Tibial nerve (tissue), 4 donors: ENCODE results near the gene CXorf38. TPM values are rescaled to one million over a fixed set of nuclear protein-coding genes. Genes with fewer than 3 reads are reported as not detected.
"Not testable (repeated sequence)": the region's sequence is repeated elsewhere in the genome, so short reads cannot be mapped to it uniquely, and the experiment has no call there.

Source experiments
- DNase-seq, 2 donors: peaks; one replicate each; pipeline ENCODE4 v3.0.0-alpha.2; 2019; ENCODE audit warnings: low spot score in 2 of 2
- H3K27ac ChIP-seq, 4 donors: fragments of 200-600 bp; sonication (generic) in 3 of 4; one replicate each; pipeline ENCODE4 v1.5.1; 2017 to 2019; ENCODE audit warnings: mild to moderate bottlenecking in 1 of 4
- H3K27me3 ChIP-seq, 2 donors: fragments of 200-600 bp; sonication (generic) in 1 of 2; one replicate each; pipeline versions ENCODE4 v1.5.1 to v1.6.0; 2017 to 2019
- H3K36me3 ChIP-seq, 3 donors: fragments of 200-600 bp; sonication (generic); one replicate each; pipeline ENCODE4 v1.5.1; 2018 to 2019
- H3K4me1 ChIP-seq, 4 donors: fragments of 200-600 bp; sonication (generic) in 3 of 4; one replicate each; pipeline ENCODE4 v1.5.1; 2017 to 2019
- H3K4me3 ChIP-seq, 4 donors: fragments of 200-600 bp; sonication (generic) in 3 of 4; one replicate each; pipeline ENCODE4 v1.5.1; 2017 to 2019; ENCODE audit warnings: mild to moderate bottlenecking in 1 of 4, moderate library complexity in 1 of 4
- H3K9me3 ChIP-seq, 4 donors: fragments of 200-600 bp; sonication (generic) in 3 of 4; one replicate each; pipeline ENCODE4 v1.5.1; 2017 to 2019
- CTCF ChIP-seq, 5 experiments: fragments of 200-600 bp in 3 of 5; fragments of 450-650 bp in 2 of 5; sonication (generic) in 3 of 5; IDR thresholded peaks; one replicate each; pipeline ENCODE4 v1.5.1; 2016 to 2019; ENCODE audit warnings: antibody characterized with exemption in 5 of 5, mild to moderate bottlenecking in 3 of 5, moderate library complexity in 2 of 5
- EP300 ChIP-seq, 2 donors: sonication (generic); formaldehyde crosslinking; IDR thresholded peaks; one replicate each; pipeline ENCODE4 v1.6.1; 2017; ENCODE audit warnings: antibody characterized with exemption in 2 of 2, mild to moderate bottlenecking in 1 of 2
- POLR2A ChIP-seq, 2 donors: fragments of 450-650 bp; IDR thresholded peaks; one replicate each; pipeline ENCODE4 v1.6.1; 2017; ENCODE audit warnings: antibody characterized with exemption in 2 of 2, mild to moderate bottlenecking in 2 of 2, moderate library complexity in 2 of 2
- WGBS, 2 donors: methylation state at CpG; one replicate each; pipeline ENCODE4 v1.1.5; 2018; 5-methylcytosine and 5-hydroxymethylcytosine counted together
- total RNA-seq, 4 donors: library from RNA; depleted of rRNA; stranded (reverse); fragments of >200 nt; gene quantifications; one replicate each; pipeline ENCODE4 v1.1.0, GENCODE V29; 2016

Gene CXorf38
- total RNA-seq, 4 donors from 2014 or later, result 19.0 to 24.5 (median 21.4) TPM

GRCh38 chrX:40607381-40607780 is 40.0 kb downstream of the CXorf38 start:
- no peak overlapping the region for H3K27ac ChIP-seq
- peaks cover 0 to 23% of the 10 kb centered on the region in 2 donors for H3K27me3 ChIP-seq
- H3K4me3 ChIP-seq, result no peak overlapping the region
- no peaks in the 10 kb centered on the region for H3K9me3 ChIP-seq
- no peak for TF ChIP-seq EP300 (IDR thresholded peaks at IDR 0.05)
- TF ChIP-seq POLR2A (IDR thresholded peaks at IDR 0.05), result no peak
- TF ChIP-seq CTCF (IDR thresholded peaks at IDR 0.05), result no peak
- peaks cover 0 to 20% (median 0%) of the 10 kb centered on the region in 3 donors for H3K36me3 ChIP-seq
- H3K4me1 ChIP-seq, result no peaks in the 10 kb centered on the region
- no peak for DNase-seq
- 70 to 78% methylated on average over 3 of the region's 3 CpGs for WGBS, 2 donors

GRCh38 chrX:40603446-40603845 is 43.9 kb downstream of the CXorf38 start:
- Histone ChIP-seq H3K36me3 (peaks cover 0 to 52% (median 0%) of the 10 kb centered on the region in 3 donors), H3K27ac (no peak overlapping the region), H3K9me3 (no peaks in the 10 kb centered on the region), H3K27me3 (peaks cover 0 to 21% of the 10 kb centered on the region in 2 donors), H3K4me3 (no peak overlapping the region), H3K4me1 (no peaks in the 10 kb centered on the region)
- TF ChIP-seq CTCF (IDR thresholded peaks at IDR 0.05) (no peak), EP300 (IDR thresholded peaks at IDR 0.05) (no peak), POLR2A (IDR thresholded peaks at IDR 0.05) (no peak)
- DNase-seq, result no peak
- 89 to 96% methylated on average over 6 of the region's 6 CpGs for WGBS, 2 donors

DNA sequence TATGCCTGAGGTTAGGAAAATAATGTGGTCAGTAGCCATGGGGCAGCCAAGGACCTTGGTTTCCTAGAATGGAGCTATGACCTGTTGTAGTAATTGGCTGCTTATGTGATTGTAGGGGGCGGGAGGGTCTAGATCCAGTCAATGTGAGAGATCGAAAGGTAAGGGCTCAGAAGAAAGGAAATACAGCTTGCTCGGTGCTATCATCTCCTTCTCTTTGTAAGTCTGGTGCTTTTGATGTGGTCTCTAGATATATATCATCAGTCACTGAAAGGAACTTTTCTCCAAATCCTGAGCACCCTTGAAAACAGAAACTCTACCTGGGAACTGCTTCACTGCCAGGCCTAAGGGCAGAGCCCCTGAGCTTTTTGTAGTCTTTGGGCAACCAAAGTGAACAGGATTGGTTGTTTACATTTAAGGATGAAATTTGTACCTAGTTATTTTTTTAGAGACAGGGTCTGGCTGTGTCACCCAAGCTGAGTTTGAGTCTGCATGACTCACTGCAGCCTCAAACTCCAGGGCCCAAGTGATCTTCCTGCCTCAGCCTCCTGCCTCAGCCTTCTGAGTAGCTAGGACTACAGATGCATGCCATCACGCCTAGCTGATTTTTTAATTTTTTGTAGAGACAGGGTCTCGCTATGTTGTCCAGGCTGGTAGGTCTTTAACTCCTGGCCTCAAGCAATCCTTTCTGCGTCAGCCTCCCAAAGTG is 57.6 kb downstream of the CXorf38 start:
- not testable (repeated sequence) for DNase-seq, H3K9me3 ChIP-seq, H3K27me3 ChIP-seq, H3K4me3 ChIP-seq, H3K27ac ChIP-seq, H3K4me1 ChIP-seq
- 91% methylated on average over 6 of the region's 6 CpGs for WGBS, 2 donors
- H3K36me3 ChIP-seq, result peaks cover 0 to 47% (median 4%) of the 10 kb centered on the region in 3 donors

DNA sequence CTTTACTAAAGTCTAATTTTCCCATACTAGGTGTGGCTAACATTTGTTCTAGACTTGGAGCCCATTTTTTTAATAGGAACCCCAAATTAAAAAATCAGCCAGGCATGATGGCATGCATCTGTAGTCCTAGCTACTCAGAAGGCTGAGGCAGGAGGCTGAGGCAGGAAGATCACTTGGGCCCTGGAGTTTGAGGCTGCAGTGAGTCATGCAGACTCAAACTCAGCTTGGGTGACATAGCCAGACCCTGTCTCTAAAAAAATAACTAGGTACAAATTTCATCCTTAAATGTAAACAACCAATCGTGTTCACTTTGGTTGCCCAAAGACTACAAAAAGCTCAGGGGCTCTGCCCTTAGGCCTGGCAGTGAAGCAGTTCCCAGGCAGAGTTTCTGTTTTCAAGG is 59.7 kb downstream of the CXorf38 start:
- H3K9me3 ChIP-seq, H3K27me3 ChIP-seq, H3K4me3 ChIP-seq, DNase-seq, H3K27ac ChIP-seq: not testable (repeated sequence)
- WGBS, 2 donors, result 33 to 47% methylated on average over 1 of the region's 1 CpG
- peaks cover 0 to 28% (median 0%) of the 10 kb centered on the region in 3 donors for H3K36me3 ChIP-seq
- peaks cover 0 to 19% (median 0%) of the 10 kb centered on the region in 4 donors for H3K4me1 ChIP-seq

DNA sequence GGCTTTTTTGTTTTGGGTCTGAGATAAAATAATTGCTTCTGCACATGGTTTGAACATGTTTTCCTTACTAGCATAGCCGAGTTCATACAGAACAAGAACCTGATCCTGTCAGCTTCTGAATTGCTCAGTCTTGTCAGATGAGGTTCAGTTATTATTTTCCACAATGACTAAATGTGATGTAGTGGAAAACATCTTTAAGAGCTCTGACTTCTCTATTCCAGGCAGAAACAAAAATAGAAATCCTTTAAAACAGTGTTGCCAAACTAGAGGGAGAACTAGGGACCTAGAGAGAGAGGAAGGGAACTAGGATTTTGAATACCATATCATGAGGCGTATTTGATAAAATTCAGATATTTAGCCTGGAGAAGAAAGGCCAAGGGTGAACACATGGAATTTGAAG is 64.5 kb downstream of the CXorf38 start:
- no peaks in the 10 kb centered on the region for H3K9me3 ChIP-seq
- WGBS, 2 donors, result 64 to 74% methylated on average over 2 of the region's 2 CpGs

DNA sequence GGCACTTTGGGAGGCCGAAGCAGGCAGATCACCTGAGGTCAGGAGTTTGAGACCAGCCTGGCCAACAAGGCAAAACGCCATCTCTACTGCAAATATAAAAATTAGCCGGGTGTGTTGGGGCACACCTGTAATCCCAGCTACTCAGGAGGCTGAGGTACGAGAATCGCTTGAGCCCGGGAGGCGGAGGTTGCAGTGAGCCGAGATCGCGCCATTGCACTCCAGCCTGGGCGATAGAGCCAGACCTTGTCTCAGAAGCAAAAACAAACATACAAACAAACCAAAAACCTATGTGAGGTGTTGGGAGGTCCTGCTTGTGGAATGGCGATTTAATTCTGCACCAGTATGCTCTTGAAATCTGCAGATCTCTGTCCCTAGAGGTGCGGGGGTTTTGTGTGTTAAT is 65.2 kb downstream of the CXorf38 start:
- not testable (repeated sequence) for DNase-seq, H3K27ac ChIP-seq, H3K36me3 ChIP-seq, H3K9me3 ChIP-seq
- 94 to 95% methylated on average over 13 of the region's 13 CpGs for WGBS, 2 donors
- Histone ChIP-seq H3K4me3 (peak overlapping the region in 1 of 4 donors; percentile 93), H3K27me3 (peaks cover 0 to 13% of the 10 kb centered on the region in 2 donors), H3K4me1 (peaks cover 0 to 26% (median 3%) of the 10 kb centered on the region in 4 donors)

More for the DNA sequence above, 64.5 kb downstream of the CXorf38 start:
- no peaks in the 10 kb centered on the region for H3K36me3 ChIP-seq
- H3K27ac ChIP-seq, result no peak overlapping the region
- no peak for DNase-seq
- H3K4me1 ChIP-seq, result peaks cover 0 to 30% (median 3%) of the 10 kb centered on the region in 4 donors
- H3K4me3 ChIP-seq, result no peak overlapping the region
- TF ChIP-seq EP300 (IDR thresholded peaks at IDR 0.05) (no peak), CTCF (IDR thresholded peaks at IDR 0.05) (no peak), POLR2A (IDR thresholded peaks at IDR 0.05) (no peak)
- peaks cover 0 to 13% of the 10 kb centered on the region in 2 donors for H3K27me3 ChIP-seq
